Hepatocyte (in vitro differentiated cells): ENCODE data around the gene COL8A2.

Experiments used
- EZH2 ChIP-seq: fragments of 200-600 bp; sonication (generic); IDR thresholded peaks from 2 replicates; pipeline ENCODE4 v1.6.1; 2016; ENCODE audit warnings: antibody characterized with exemption, mild to moderate bottlenecking, borderline replicate concordance
- TF ChIP-seq, protein P1 (sequence below): fragments of 200-600 bp; sonication (generic); IDR thresholded peaks from 2 replicates; pipeline ENCODE4 v1.5.1; 2016; ENCODE audit warnings: antibody characterized with exemption, mild to moderate bottlenecking; ENCODE audit not compliant: poor library complexity

DNA sequence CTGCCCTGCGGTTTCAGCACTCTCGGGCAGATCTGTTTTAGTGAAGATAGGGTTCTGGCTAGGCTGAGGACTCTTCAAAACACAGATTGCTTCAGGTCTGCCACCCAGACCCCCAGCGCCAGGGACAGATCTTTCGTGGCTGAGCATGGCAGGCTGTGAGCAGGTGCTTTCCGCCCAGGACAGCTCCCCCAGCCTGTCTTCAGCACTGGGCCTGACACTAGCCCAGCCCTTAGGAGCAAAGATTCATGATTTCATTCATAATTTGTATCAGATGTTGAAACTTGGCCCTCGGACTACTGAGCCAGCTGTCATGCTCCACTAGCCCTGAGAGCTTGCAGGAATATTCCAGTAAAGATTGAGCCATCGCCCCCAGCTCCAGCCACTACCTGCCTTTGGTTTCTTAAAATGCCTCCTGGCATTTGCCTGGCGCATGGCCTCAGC, 30.4 kb downstream of the COL8A2 start:
- TF ChIP-seq, protein P1, sequence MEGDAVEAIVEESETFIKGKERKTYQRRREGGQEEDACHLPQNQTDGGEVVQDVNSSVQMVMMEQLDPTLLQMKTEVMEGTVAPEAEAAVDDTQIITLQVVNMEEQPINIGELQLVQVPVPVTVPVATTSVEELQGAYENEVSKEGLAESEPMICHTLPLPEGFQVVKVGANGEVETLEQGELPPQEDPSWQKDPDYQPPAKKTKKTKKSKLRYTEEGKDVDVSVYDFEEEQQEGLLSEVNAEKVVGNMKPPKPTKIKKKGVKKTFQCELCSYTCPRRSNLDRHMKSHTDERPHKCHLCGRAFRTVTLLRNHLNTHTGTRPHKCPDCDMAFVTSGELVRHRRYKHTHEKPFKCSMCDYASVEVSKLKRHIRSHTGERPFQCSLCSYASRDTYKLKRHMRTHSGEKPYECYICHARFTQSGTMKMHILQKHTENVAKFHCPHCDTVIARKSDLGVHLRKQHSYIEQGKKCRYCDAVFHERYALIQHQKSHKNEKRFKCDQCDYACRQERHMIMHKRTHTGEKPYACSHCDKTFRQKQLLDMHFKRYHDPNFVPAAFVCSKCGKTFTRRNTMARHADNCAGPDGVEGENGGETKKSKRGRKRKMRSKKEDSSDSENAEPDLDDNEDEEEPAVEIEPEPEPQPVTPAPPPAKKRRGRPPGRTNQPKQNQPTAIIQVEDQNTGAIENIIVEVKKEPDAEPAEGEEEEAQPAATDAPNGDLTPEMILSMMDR, result no peak
- TF ChIP-seq EZH2, result no peak
